IPS-NIHi11 (cell line): ENCODE data around the gene PCDHGA8.
"Not testable (repeated sequence)": the region's sequence is repeated elsewhere in the genome, so short reads cannot be mapped to it uniquely, and the experiment has no call there.

Experiments
- DNase-seq: peaks from one replicate; pipeline ENCODE4 v3.0.0; 2012; ENCODE audit warnings: mixed read lengths, low spot score

PCDHGA8 gene

GRCh38 chr5:141403387-141403786 is 11.0 kb downstream of the PCDHGA8 start:
- no peak for DNase-seq

DNA sequence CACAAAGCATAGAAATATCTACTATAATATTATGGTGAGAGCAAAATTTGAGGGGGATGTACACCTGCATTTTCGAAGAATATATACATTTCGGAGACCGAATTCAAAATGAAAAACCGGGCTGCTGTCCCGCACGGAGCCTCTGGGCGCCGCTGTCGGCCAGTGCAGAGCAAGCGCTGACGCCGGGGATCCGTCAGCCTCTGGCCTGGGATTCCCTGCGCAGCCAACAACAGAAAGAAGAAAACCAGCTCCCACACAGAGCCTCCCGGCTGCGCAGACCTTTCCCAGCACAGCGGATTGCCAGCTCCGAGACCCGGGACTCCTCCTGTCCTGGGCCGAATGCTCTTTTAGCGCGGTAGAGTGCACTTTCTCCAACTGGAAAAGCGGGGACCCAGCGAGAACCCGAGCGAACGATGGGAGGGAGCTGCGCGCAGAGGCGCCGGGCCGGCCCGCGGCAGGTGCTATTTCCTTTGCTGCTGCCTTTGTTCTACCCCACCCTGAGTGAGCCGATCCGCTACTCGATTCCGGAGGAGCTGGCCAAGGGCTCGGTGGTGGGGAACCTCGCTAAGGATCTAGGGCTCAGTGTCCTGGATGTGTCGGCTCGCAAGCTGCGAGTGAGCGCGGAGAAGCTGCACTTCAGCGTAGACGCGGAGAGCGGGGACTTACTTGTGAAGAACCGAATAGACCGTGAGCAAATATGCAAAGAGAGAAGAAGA is 15.5 kb downstream of the PCDHGA8 start, which contains the start of gene PCDHGB6:
TSS of gene PCDHGB6 (plus strand) at position 232 of the 716 bp plus-strand sequence. CDS start at position 414, 182 bp downstream.
- DNase-seq = peak; percentile 77

DNA sequence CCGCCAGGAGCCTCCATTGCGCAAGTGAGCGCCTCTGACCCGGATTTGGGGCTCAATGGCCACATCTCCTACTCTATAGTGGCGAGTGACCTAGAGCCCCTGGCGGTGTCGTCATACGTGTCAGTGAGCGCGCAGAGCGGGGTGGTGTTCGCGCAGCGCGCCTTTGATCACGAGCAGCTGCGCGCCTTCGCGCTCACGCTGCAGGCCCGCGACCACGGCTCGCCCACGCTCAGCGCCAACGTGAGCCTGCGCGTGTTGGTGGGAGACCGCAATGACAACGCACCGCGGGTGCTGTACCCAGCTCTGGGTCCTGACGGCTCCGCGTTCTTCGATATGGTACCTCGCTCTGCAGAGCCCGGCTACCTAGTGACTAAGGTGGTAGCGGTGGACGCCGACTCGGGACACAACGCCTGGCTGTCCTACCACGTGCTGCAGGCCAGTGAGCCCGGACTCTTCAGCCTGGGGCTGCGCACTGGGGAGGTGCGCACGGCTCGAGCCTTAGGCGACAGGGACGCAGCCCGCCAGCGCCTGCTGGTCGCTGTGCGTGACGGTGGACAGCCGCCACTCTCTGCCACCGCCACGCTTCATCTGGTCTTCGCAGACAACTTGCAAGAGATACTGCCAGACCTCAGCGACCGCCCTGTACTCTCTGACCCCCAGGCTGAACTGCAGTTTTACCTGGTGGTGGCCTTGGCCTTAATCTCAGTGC is 17.3 kb downstream of the PCDHGA8 start:
- no peak for DNase-seq

DNA sequence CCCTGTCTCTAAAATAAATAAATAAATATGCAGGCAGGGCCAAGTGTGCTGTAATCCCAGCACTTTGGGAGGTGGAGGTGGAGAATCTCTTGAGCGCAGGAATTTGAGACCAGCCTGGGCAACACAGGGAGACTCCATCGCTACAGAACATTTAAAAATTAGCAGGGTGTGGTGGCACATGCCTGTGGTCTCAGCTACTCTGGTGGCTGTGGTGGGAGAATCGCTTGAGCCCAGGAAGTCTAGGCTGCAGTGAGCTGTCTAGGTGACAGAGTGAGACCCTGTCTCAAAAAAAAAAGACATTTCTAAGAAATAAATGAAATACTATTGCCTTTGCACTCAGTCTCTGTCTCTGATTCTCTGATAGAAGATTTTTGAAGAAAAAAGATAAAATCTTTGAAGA is 19.1 kb downstream of the PCDHGA8 start:
- no peak for DNase-seq

- peak; percentile 67 for DNase-seq
Measured at GRCh38 chr5:141412854-141413539, 20.6 kb downstream of the PCDHGA8 start, which contains the start of gene PCDHGA10. TSS of gene PCDHGA10 (plus strand) at chr5:141412987. CDS start at chr5:141413176, 189 bp downstream.

DNA sequence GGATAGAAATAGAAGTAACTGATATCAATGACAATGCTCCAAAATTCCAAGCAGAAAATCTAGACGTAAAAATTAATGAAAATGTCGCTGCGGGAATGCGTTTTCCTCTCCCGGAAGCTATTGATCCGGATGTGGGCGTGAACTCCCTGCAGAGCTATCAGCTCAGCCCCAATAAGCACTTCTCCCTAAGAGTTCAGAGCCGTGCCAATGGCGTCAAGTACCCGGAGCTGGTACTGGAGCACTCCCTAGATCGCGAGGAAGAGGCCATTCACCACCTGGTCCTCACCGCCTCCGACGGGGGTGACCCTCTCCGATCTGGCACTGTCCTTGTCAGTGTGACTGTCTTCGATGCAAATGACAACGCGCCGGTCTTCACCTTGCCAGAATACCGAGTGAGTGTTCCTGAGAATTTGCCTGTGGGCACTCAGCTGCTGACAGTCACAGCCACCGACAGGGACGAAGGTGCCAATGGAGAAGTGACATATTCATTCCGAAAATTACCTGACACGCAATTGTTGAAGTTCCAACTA is 21.2 kb downstream of the PCDHGA8 start:
- no peak for DNase-seq

- not testable (repeated sequence) for DNase-seq
Measured at GRCh38 chr5:141414548-141415274, 22.3 kb downstream of the PCDHGA8 start.

- not testable (repeated sequence) for DNase-seq
Measured at GRCh38 chr5:141415275-141415618, 22.8 kb downstream of the PCDHGA8 start.

GRCh38 chr5:141417494-141418172 is 25.2 kb downstream of the PCDHGA8 start, which contains the start of gene PCDHGB7:
TSS of gene PCDHGB7 (plus strand) at chr5:141417677. CDS start at chr5:141417860, 183 bp downstream.
- peak; percentile 67 for DNase-seq

DNA sequence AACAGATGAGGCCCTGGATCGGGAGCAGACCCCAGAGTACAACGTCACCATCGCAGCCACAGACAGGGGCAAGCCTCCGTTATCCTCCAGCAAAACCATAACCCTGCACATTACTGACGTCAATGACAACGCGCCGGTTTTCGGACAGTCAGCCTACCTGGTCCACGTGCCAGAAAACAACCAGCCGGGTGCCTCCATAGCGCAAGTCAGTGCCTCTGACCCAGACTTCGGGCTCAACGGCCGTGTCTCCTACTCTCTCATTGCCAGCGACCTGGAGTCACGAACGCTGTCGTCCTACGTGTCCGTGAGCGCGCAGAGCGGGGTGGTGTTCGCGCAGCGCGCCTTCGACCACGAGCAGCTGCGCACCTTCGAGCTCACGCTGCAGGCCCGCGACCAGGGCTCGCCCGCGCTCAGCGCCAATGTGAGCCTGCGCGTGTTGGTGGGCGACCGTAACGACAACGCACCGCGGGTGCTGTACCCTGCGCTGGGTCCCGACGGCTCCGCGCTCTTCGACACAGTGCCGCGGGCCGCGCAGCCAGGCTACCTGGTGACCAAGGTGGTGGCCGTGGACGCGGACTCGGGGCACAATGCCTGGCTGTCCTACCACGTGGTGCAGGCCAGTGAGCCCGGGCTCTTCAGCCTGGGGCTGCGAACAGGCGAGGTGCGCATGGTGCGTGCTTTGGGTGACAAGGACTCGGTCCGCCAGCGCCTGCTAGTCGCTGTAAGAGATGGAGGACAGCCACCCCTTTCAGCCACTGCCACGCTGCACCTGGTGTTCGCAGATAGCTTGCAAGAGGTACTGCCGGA is 26.8 kb downstream of the PCDHGA8 start:
- DNase-seq = no peak

GRCh38 chr5:141420855-141421488 is 28.5 kb downstream of the PCDHGA8 start, which contains the start of gene PCDHGA11:
TSS of gene PCDHGA11 (plus strand) at chr5:141421051. CDS start at chr5:141421228, 177 bp downstream.
- peak; percentile 48 for DNase-seq

DNA sequence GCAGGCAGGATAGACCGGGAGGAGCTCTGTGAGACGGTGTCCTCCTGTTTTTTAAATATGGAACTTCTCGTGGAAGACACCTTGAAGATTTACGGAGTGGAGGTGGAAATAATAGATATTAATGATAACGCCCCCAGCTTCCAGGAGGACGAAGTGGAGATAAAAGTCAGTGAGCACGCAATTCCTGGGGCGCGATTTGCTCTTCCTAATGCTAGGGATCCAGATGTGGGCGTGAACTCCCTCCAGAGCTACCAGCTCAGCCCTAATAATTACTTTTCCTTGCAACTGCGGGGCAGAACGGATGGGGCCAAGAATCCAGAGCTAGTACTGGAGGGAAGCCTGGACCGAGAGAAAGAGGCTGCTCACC is 29.0 kb downstream of the PCDHGA8 start:
- no peak for DNase-seq

GRCh38 chr5:141422742-141423291 is 30.4 kb downstream of the PCDHGA8 start:
- DNase-seq = no peak

DNA sequence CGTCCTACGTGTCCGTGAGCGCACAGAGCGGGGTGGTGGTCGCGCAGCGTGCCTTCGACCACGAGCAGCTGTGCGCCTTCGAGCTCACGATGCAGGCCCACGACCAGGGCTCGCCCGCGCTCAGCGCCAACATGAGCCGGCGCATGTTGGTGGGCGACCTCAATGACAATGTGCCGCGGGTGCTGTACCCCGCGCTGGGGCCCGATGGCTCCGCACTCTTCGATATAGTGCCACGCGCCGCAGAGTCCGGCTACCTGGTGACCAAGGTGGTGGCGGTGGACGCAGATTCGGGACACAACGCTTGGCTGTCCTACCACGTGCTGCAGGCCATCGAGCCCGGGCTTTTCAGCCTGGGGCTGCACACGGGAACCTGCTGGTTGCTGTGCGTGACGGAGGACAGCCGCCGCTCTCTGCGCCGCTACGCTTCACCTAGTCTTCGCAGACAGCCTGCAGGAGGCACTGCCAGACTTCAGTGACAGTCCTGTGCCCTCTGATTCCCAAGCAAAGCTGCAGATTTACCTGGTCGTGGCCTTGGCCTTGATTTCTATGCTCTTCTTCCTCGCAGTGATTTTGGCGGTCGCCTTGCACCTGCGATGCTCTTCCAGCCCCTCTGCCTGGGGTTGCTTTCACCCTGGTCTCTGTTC is 35.5 kb downstream of the PCDHGA8 start:
- no peak for DNase-seq

GRCh38 chr5:141430332-141431113 is 38.1 kb downstream of the PCDHGA8 start, which contains the start of gene PCDHGA12:
TSS of gene PCDHGA12 (plus strand) at chr5:141430507. CDS start at chr5:141430760, 253 bp downstream.
- no peak for DNase-seq

GRCh38 chr5:141431286-141431685 is 38.9 kb downstream of the PCDHGA8 start:
- no peak for DNase-seq

DNA sequence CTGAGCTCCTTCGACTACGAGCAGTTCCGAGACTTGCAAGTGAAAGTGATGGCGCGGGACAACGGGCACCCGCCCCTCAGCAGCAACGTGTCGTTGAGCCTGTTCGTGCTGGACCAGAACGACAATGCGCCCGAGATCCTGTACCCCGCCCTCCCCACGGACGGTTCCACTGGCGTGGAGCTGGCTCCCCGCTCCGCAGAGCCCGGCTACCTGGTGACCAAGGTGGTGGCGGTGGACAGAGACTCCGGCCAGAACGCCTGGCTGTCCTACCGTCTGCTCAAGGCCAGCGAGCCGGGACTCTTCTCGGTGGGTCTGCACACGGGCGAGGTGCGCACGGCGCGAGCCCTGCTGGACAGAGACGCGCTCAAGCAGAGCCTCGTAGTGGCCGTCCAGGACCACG is 39.9 kb downstream of the PCDHGA8 start:
- not testable (repeated sequence) for DNase-seq

DNA sequence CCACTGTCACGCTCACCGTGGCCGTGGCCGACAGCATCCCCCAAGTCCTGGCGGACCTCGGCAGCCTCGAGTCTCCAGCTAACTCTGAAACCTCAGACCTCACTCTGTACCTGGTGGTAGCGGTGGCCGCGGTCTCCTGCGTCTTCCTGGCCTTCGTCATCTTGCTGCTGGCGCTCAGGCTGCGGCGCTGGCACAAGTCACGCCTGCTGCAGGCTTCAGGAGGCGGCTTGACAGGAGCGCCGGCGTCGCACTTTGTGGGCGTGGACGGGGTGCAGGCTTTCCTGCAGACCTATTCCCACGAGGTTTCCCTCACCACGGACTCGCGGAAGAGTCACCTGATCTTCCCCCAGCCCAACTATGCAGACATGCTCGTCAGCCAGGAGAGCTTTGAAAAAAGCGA is 40.3 kb downstream of the PCDHGA8 start:
- DNase-seq = not testable (repeated sequence)
